Measurements from ENCODE around the gene STMP1.

GRCh38 chr7:135659159-135659846 is 3.0 kb upstream of the STMP1 start:
- TF ChIP-seq CTCF (IDR thresholded peaks at IDR 0.05 in 4 of 5, conservative IDR thresholded peaks at IDR 0.05 in 1 of 5) (no peak), POLR2A (IDR thresholded peaks at IDR 0.05) (no peak)
